Muscle layer of duodenum (tissue), 2 donors: Measurements from ENCODE around the gene GPBAR1.
A peak's percentile ranks its signal among the peaks of the same experiment; 100 is the strongest.

ENCODE experiments used
- H3K27ac ChIP-seq: one replicate; pipeline ENCODE4 v1.7.0; 2013; ENCODE audit warnings: mild to moderate bottlenecking, low read length
- H3K27me3 ChIP-seq: one replicate; pipeline ENCODE4 v1.7.0; 2013; ENCODE audit warnings: low read depth, mild to moderate bottlenecking, control low read depth, low read length
- H3K36me3 ChIP-seq, 2 donors: one replicate each; pipeline ENCODE4 v1.7.0; 2013; ENCODE audit warnings: low read length in 2 of 2, control low read depth in 1 of 2, mild to moderate bottlenecking in 1 of 2; ENCODE audit not compliant: insufficient read depth in 2 of 2, control insufficient read depth in 1 of 2
- H3K4me1 ChIP-seq, 2 donors: one replicate each; pipeline ENCODE4 v1.7.0; 2013; ENCODE audit warnings: low read length in 2 of 2, mild to moderate bottlenecking in 2 of 2, control low read depth in 1 of 2, moderate library complexity in 1 of 2; ENCODE audit not compliant: insufficient read depth in 2 of 2, control insufficient read depth in 1 of 2
- H3K4me3 ChIP-seq, 2 donors: one replicate each; pipeline ENCODE4 v1.7.0; 2013; ENCODE audit warnings: low read length in 2 of 2, low read depth in 1 of 2, mild to moderate bottlenecking in 1 of 2
- H3K9me3 ChIP-seq, 2 donors: one replicate each; pipeline ENCODE4 v1.7.0; 2013; ENCODE audit warnings: low read length in 2 of 2, control low read depth in 1 of 2, mild to moderate bottlenecking in 1 of 2; ENCODE audit not compliant: control insufficient read depth in 1 of 2
- donor health status: healthy.

The GPBAR1 gene

DNA sequence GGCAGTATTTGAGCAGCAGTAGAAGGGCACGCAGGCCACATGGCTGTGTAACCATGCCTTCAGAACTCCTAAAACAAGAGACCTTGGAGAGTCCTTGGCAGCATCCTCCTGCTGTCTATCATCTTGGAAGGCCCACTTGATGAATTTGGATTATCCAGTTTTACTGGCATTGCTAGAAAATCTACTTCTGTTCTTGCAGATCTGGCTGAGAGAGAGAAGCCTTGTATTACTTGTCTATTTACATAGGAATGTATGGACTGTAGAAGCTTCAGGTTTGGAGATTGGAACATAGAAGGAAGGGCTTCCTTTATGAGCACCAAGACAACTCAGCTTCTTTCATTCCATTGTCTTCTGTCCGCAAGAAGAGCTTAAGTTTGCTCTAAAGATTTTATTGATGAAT is 16.1 kb upstream of the GPBAR1 start:
- Histone ChIP-seq H3K27ac (no peak overlapping the region), H3K27me3 (no peaks in the 10 kb centered on the region), H3K36me3 (peaks cover 76 to 80% of the 10 kb centered on the region in 2 donors), H3K4me1 (peaks cover 0 to 13% of the 10 kb centered on the region in 2 donors), H3K4me3 (no peak overlapping the region), H3K9me3 (no peaks in the 10 kb centered on the region)

GRCh38 chr2:218245214-218245613 is 15.6 kb upstream of the GPBAR1 start:
- H3K36me3 ChIP-seq, result peaks cover 78 to 80% of the 10 kb centered on the region in 2 donors
- no peak overlapping the region for H3K27ac ChIP-seq
- no peaks in the 10 kb centered on the region for H3K27me3 ChIP-seq
- peaks cover 0 to 13% of the 10 kb centered on the region in 2 donors for H3K4me1 ChIP-seq
- H3K9me3 ChIP-seq, result no peaks in the 10 kb centered on the region
- no peak overlapping the region for H3K4me3 ChIP-seq

DNA sequence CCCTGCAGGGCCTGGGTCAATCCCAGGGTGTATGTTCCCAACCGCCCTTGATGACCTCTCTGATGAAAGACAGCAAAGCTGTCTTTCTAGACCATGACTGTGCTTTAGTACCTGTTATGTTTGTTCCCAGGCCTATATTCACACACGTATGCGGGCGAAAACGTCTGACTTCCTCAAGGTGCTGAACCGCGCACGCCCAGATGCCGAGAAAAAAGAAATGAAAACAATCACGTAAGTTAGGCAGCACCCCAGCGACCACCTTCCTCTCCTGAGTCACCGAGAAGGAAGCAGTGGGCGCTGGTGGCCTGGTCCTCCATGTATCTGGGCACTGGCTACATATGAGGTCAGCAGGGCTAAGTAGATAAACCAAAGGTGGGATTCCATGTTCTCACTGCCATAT is 11.1 kb upstream of the GPBAR1 start:
- H3K27ac ChIP-seq, result no peak overlapping the region
- peaks cover 80 to 98% of the 10 kb centered on the region in 2 donors for H3K36me3 ChIP-seq
- no peak overlapping the region for H3K4me3 ChIP-seq
- H3K4me1 ChIP-seq, result peaks cover 3 to 4% of the 10 kb centered on the region in 2 donors
- H3K9me3 ChIP-seq, result no peaks in the 10 kb centered on the region
- H3K27me3 ChIP-seq, result no peaks in the 10 kb centered on the region

DNA sequence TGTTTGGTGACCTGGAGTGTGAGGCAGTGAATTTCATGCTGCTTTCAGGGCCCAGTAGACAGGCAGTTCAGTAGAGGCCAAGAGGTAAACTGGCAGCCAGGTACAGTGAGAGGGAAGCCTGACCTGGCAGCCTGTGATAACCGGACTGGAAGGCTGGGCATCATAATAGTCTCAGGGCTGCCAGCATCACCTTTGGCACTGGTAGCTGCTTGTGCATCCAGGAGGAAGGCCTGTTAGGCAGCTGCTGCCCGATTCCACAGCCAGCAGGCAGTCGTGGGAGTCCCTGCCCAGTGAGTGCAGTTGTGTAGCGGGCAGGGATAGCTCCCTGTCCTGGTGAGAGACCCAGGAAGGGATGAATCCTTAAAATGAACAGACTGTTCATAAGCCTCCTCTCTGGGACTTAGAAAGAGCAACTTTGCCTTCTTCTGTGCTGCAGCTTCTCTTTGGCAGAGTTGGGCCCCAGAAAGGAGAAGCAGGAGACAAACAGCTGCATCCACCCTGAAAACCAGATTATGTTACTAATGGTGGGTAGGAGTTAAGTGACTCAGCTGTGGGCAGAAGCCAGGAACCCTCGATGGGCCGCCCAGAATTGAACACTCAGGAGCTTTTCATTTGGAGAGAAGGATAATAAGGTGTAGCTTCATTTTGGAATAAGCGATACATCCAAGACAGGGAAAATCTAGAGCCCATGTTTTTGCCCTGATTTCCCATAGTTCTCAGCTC is 8.1 kb upstream of the GPBAR1 start:
- H3K27ac ChIP-seq, result no peak overlapping the region
- peaks cover 0 to 3% of the 10 kb centered on the region in 2 donors for H3K4me1 ChIP-seq
- H3K9me3 ChIP-seq, result no peaks in the 10 kb centered on the region
- H3K36me3 ChIP-seq, result peaks cover 67 to 86% of the 10 kb centered on the region in 2 donors
- no peak overlapping the region for H3K4me3 ChIP-seq
- no peaks in the 10 kb centered on the region for H3K27me3 ChIP-seq

DNA sequence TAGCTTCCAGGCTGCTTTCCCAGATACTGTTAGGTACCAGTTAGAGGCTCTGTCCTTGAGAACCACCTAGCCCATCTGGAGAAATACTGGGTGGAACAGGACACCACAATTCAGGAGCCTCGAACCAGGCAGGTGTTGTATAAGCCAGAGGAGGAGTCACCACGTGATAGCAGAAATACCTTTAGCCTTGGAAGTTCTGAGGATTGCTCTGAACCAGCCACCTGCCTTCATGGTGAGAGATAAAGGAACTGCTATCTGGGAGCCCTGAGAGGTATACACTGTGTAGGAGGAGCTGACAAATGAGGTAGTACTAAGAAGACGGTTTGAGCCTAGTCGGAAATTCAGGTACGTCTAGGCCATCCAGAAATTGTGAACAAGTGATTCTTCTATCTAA is 7.6 kb upstream of the GPBAR1 start:
- Histone ChIP-seq H3K27me3 (no peaks in the 10 kb centered on the region), H3K27ac (no peak overlapping the region), H3K4me3 (no peak overlapping the region), H3K9me3 (no peaks in the 10 kb centered on the region), H3K4me1 (peaks cover 2 to 3% of the 10 kb centered on the region in 2 donors), H3K36me3 (peaks cover 63 to 80% of the 10 kb centered on the region in 2 donors)

DNA sequence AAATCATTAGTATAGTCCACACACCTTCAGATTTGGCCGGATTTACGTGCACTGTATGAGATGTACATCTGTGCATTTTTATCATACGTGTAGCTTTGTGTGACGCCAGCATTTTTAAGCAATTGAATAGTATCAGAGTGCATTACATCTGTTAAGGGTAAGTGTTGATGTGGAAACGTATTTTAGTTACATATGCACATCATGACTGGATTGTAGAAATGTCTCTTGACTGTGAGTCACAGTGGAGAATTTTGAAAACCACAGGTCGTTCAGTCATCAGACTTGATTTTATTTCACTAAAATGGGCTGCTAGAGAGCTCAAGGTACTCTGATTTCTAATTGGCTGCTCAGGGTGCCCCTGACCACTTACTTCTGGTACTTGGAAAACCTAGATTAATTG is 5.4 kb upstream of the GPBAR1 start:
- H3K9me3 ChIP-seq, result no peaks in the 10 kb centered on the region
- H3K4me1 ChIP-seq, result peaks cover 17 to 24% of the 10 kb centered on the region in 2 donors
- H3K36me3 ChIP-seq, result peaks cover 44 to 58% of the 10 kb centered on the region in 2 donors
- H3K27me3 ChIP-seq, result no peaks in the 10 kb centered on the region
- no peak overlapping the region for H3K4me3 ChIP-seq
- H3K27ac ChIP-seq, result no peak overlapping the region

DNA sequence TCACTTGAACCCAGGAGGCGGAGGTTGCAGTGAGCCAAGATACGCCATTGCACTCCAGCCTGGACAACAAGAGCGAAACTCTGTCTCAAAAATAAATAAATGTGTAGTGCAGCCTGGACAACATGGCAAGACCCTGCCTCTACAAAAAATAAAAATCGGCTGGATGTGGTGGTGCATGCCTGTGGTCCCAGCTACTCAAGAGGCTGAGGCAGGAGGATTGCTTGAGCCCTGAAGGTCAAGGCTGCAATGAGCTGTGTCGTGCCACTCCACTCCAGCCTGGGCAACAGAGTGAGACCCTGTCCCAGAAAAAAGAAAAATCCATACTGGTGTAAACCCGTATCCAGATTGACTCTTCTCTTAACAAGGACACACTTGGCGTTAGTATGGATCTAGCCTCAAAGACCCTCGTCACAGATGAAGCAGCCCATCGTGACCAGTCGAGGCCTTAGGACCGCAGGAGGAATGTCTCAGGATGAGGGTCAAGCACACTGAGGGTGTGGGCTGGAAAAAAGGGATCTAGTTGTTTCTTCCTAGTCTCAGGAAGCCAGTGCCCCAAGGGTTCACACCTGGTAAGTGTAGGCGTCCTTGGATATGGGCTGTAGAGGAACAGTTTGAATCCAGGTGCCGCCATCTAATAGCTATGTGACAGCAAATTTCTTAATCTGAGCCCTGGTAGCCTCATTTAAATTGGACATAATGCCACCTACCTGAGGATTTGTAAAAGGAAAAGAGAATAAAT is 4.0 kb upstream of the GPBAR1 start:
- Histone ChIP-seq H3K36me3 (peaks cover 37 to 45% of the 10 kb centered on the region in 2 donors), H3K4me1 (peaks cover 29 to 38% of the 10 kb centered on the region in 2 donors), H3K27ac (no peak overlapping the region), H3K4me3 (no peak overlapping the region), H3K27me3 (no peaks in the 10 kb centered on the region), H3K9me3 (no peaks in the 10 kb centered on the region)

DNA sequence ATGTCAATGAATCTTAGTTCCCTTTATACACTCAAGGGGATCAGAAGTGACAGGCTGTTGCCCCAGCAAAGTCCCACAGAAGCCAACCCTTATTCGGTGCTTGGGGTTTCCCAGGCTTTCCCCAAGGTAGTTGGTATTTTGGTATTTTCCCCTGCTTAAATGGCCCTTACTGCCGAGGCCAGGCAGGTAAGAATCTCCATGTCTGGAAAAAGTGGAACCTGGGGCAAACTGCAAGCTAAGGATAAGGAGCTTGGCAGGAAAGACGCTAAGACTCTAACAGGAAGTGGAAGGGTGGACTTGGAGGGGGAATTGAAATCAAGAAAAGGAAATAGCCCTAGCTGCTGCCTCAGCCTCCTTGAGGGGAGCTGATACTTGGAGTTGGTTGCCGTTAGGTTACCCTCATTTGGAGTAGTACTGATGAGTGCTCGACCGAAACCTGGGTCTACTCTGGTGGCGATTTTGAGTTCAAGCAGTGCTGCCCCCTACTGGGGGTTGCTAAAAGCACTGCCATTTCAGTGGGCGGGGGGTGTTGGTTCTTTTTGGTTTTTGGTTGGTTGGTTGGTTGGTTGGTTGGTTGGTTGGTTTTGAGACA is 3.3 kb upstream of the GPBAR1 start:
- Histone ChIP-seq H3K27ac (peak overlapping the region; percentile 17), H3K9me3 (no peaks in the 10 kb centered on the region), H3K36me3 (peaks cover 30 to 38% of the 10 kb centered on the region in 2 donors), H3K4me3 (no peak overlapping the region), H3K4me1 (peaks cover 32 to 45% of the 10 kb centered on the region in 2 donors), H3K27me3 (no peaks in the 10 kb centered on the region)

- H3K36me3 ChIP-seq, result peaks cover 14 to 27% of the 10 kb centered on the region in 2 donors
- H3K9me3 ChIP-seq, result no peaks in the 10 kb centered on the region
- peaks cover 41 to 61% of the 10 kb centered on the region in 2 donors for H3K4me1 ChIP-seq
- peak overlapping the region in 1 of 2 donors; percentile 38 for H3K4me3 ChIP-seq
- peak overlapping the region; percentile 74 for H3K27ac ChIP-seq
- H3K27me3 ChIP-seq, result no peaks in the 10 kb centered on the region
Measured at GRCh38 chr2:218259099-218259961, 1.5 kb upstream of the GPBAR1 start.

GRCh38 chr2:218260166-218260565 is 649 bp upstream of the GPBAR1 start:
- Histone ChIP-seq H3K27me3 (no peaks in the 10 kb centered on the region), H3K4me3 (peak overlapping the region in 1 of 2 donors; percentile 38), H3K36me3 (peaks cover 14 to 27% of the 10 kb centered on the region in 2 donors), H3K9me3 (no peaks in the 10 kb centered on the region), H3K27ac (peak overlapping the region; percentile 74), H3K4me1 (peaks cover 44 to 65% of the 10 kb centered on the region in 2 donors)
